GM12891 (cell line): Measurements from ENCODE around the gene ZBTB39.
"Not testable (repeated sequence)": the region's sequence is repeated elsewhere in the genome, so short reads cannot be mapped to it uniquely, and the experiment has no call there.

ENCODE experiments used
- POLR2A ChIP-seq: IDR thresholded peaks from 2 replicates; pipeline ENCODE4 v1.6.1; 2011; ENCODE audit warnings: low read depth, low read length, control low read depth
- POLR2AphosphoS5 ChIP-seq: IDR thresholded peaks from 2 replicates; pipeline ENCODE4 v1.6.1; 2011; ENCODE audit warnings: low read depth, low read length, control low read depth
- SPI1 ChIP-seq: IDR thresholded peaks from 2 replicates; pipeline ENCODE4 v1.6.1; 2011; ENCODE audit warnings: low read depth, low read length, control low read depth

DNA sequence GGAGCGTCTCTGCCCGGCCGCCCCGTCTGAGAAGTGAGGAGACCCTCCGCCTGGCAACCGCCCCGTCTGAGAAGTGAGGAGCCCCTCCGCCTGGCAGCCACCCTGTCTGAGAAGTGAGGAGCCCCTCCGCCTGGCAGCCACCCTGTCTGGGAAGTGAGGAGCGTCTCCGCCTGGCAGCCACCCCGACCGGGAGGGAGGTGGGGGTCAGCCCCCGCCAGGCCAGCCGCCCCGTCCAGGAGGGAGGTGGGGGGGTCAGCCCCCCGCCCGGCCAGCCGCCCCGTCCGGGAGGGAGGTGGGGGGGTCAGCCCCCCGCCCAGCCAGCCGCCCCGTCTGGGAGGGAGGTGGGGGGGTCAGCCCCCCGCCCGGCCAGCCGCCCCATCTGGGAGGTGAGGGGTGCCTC, 42.8 kb downstream of the ZBTB39 start:
- TF ChIP-seq POLR2A, POLR2AphosphoS5, SPI1: not testable (repeated sequence)
